WTC11 (cell line): Measurements from ENCODE around the gene GPR158.

Experiments used
- CTCF ChIP-seq: fragments of 200-600 bp; IDR thresholded peaks from 2 replicates; pipeline ENCODE4 v1.8.0; 2022; ENCODE audit warnings: antibody characterized with exemption
- E2F1 ChIP-seq: sonication (generic); formaldehyde crosslinking; IDR thresholded peaks from 2 replicates; pipeline ENCODE4 v1.8.0; 2022; ENCODE audit warnings: mild to moderate bottlenecking, missing genetic modification reagents
- JUN ChIP-seq: sonication (generic); formaldehyde crosslinking; IDR thresholded peaks from 2 replicates; pipeline ENCODE4 v1.8.0; 2023; ENCODE audit warnings: mild to moderate bottlenecking, missing genetic modification reagents
- ZNF219 ChIP-seq: sonication (generic); formaldehyde crosslinking; IDR thresholded peaks from 2 replicates; pipeline ENCODE4 v1.8.0; 2023; ENCODE audit warnings: missing genetic modification reagents, mild to moderate bottlenecking, borderline replicate concordance
- ZNF263 ChIP-seq: sonication (generic); formaldehyde crosslinking; IDR thresholded peaks from 2 replicates; pipeline ENCODE4 v1.8.1; 2022; ENCODE audit warnings: low read depth, mild to moderate bottlenecking, moderate library complexity, missing genetic modification reagents
- TF ChIP-seq, protein P1 (sequence below): sonication (generic); formaldehyde crosslinking; IDR thresholded peaks from 2 replicates; pipeline ENCODE4 v1.8.1; 2023; ENCODE audit warnings: mild to moderate bottlenecking, missing genetic modification reagents, borderline replicate concordance

DNA sequence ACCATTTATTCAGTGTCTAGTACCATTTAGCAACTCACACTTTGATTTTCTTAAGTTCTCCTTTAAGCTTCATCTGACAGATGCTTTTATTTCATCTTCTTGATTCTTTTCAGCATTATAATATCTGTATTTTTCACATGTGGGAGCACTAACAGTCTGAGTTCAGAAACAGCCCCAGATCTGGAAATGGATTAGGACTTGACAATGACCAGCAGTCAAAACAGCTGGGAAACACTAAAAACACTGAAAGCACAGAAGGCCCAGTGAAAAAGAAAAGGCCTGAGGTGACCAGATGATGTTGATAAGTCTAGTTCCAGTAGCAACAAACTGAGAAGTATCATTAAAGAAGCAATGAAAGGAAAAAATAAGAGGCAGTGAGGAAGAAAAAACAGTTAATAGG, 454.5 kb downstream of the GPR158 start:
- TF ChIP-seq ZNF263 (CRISPR knock-in tag) (no peak), JUN (no peak), CTCF (no peak), E2F1 (no peak), ZNF219 (CRISPR knock-in tag) (no peak)
- TF ChIP-seq, protein P1, sequence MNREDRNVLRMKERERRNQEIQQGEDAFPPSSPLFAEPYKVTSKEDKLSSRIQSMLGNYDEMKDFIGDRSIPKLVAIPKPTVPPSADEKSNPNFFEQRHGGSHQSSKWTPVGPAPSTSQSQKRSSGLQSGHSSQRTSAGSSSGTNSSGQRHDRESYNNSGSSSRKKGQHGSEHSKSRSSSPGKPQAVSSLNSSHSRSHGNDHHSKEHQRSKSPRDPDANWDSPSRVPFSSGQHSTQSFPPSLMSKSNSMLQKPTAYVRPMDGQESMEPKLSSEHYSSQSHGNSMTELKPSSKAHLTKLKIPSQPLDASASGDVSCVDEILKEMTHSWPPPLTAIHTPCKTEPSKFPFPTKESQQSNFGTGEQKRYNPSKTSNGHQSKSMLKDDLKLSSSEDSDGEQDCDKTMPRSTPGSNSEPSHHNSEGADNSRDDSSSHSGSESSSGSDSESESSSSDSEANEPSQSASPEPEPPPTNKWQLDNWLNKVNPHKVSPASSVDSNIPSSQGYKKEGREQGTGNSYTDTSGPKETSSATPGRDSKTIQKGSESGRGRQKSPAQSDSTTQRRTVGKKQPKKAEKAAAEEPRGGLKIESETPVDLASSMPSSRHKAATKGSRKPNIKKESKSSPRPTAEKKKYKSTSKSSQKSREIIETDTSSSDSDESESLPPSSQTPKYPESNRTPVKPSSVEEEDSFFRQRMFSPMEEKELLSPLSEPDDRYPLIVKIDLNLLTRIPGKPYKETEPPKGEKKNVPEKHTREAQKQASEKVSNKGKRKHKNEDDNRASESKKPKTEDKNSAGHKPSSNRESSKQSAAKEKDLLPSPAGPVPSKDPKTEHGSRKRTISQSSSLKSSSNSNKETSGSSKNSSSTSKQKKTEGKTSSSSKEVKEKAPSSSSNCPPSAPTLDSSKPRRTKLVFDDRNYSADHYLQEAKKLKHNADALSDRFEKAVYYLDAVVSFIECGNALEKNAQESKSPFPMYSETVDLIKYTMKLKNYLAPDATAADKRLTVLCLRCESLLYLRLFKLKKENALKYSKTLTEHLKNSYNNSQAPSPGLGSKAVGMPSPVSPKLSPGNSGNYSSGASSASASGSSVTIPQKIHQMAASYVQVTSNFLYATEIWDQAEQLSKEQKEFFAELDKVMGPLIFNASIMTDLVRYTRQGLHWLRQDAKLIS (CRISPR knock-in tag): no peak
